ENCODE measurements around the gene PPP1R18. TPM values are rescaled to one million over a fixed set of nuclear protein-coding genes. Genes with fewer than 3 reads are reported as not detected.

PPP1R18 gene
- total RNA-seq, 1 donor from 2014 or later, result 71.0 TPM

DNA sequence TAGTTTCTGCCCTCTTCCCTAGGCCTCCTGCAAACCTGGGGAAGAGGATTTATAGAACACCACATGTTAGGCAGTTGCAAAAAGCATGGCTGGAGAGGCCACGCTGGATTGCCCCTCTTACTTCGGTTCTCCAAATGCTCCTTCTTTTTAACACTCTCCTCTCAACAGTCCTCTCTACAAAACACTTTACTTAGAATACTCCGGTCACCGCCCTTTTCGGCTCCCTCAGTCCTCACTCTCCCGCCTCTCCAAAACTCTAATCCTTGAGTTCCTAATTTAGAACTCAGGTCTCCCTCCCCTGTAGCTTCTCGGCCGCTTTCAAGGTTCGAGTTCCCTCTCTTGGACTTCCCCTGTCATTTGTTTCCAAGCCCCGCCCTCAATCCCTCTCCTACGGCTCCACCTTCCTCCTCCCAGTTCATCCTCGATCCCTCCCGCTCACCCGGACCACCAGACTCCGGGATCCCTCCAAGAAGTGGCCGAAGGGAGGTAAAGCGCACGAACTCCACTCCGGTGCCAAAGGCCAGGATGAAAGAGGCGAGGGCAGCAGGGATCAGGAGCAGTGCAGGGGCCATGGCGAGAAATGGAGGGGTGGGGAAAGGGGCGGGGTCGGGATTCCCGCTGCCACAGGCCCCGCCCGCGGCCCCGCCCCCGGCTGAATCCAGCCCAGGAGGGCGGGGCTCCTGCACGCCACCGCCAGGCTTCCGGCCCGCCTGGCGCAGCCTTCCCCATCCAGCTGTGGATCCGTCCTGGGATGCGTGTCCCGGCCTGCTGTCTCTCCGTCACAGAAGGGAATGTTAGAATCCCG lies 4.2 kb upstream of the PPP1R18 start, which contains the start of gene NRM:
Gene NRM (minus strand): TSS at position 582 of the 805 bp plus-strand sequence. CDS start 10 bp downstream, at position 572.
- peak within 1 kb of the TSS; percentile 96 for H3K27ac Mint-ChIP-seq (ENCODE audit: unreplicated experiment)
- H3K36me3 Mint-ChIP-seq (ENCODE audit: low read depth), result no peaks in the 10 kb centered on the region
- H3K9me3 Mint-ChIP-seq, result peaks cover 2% of the 10 kb centered on the region
- peak; percentile 75 for DNase-seq (ENCODE audit: low read depth, low spot score)
- peak within 1 kb of the TSS; percentile 96 for H3K4me3 Mint-ChIP-seq
- TF ChIP-seq, protein P1, sequence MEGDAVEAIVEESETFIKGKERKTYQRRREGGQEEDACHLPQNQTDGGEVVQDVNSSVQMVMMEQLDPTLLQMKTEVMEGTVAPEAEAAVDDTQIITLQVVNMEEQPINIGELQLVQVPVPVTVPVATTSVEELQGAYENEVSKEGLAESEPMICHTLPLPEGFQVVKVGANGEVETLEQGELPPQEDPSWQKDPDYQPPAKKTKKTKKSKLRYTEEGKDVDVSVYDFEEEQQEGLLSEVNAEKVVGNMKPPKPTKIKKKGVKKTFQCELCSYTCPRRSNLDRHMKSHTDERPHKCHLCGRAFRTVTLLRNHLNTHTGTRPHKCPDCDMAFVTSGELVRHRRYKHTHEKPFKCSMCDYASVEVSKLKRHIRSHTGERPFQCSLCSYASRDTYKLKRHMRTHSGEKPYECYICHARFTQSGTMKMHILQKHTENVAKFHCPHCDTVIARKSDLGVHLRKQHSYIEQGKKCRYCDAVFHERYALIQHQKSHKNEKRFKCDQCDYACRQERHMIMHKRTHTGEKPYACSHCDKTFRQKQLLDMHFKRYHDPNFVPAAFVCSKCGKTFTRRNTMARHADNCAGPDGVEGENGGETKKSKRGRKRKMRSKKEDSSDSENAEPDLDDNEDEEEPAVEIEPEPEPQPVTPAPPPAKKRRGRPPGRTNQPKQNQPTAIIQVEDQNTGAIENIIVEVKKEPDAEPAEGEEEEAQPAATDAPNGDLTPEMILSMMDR (conservative IDR thresholded peaks at IDR 0.05), result no peak
- H3K27me3 Mint-ChIP-seq (ENCODE audit: low read depth), result no peaks in the 10 kb centered on the region
- peaks cover 55% of the 10 kb centered on the region for H3K4me1 Mint-ChIP-seq

DNA sequence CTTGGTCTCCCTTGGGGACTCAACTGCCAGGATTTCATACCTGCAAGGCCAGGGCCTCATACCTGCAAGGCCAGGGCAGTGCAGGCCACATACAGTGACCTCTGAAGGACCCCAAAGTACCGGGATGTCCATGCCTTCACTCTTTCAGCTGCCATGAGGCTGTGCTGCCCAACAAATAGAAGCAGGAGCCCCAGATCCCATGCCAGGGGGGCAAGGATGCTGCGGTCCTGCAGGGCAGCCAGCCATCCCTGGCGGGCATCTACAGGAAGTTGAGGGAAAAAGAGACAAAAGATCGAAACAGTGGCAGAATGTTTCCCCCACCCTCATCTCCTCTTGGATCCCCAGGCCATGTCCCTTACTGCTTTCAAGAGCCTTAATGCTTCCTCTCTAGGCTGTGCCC lies 3.5 kb upstream of the PPP1R18 start:
- no peaks in the 10 kb centered on the region for H3K27me3 Mint-ChIP-seq (ENCODE audit: low read depth)
- no peak for DNase-seq (ENCODE audit: low read depth, low spot score)
- TF ChIP-seq, protein P1 (conservative IDR thresholded peaks at IDR 0.05), result no peak
- H3K27ac Mint-ChIP-seq (ENCODE audit: unreplicated experiment), result peak overlapping the region; percentile 96
- peak overlapping the region; percentile 96 for H3K4me3 Mint-ChIP-seq
- peaks cover 61% of the 10 kb centered on the region for H3K4me1 Mint-ChIP-seq
- H3K9me3 Mint-ChIP-seq, result peaks cover 1% of the 10 kb centered on the region
- H3K36me3 Mint-ChIP-seq (ENCODE audit: low read depth), result no peaks in the 10 kb centered on the region

DNA sequence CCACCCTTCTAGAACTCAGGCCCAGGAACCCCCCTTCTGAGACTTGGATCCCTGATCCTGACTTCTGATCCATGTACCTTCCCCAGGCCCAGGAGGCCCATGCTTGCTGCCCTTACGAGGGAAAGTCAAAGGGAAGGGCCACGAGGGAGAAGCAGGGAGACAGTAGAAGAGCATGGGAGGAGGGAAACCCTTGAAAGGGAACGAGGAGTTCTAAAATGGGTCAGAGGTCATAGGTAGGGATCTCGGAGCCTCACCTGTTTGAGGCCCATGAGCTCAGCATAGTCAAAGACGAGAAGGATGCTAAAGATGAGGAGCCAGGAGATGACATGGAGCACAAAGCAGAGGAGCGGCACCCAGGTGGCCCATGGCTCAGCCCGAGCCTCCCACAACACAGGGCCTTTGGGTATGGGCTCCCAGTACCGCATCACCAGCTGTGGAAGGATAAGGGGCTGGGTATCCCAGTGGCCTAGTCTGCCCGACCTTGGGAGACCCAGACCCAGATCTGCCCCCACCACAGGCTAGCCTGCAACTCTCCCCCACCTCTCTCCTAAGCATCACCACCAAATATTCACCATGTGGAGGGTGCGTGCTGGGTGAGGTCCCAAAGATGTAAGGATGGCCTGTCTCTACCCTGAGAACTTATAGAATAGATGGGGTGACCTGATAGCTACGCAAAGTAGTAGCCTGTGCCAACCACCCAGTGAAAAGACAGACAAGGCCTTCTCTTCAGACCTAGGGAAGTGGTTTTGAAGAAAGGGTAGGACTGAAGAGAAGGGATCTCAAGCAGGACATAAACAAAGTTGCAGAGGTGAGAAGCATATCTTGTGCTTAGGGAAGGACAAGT lies 2.8 kb upstream of the PPP1R18 start:
- peaks cover 65% of the 10 kb centered on the region for H3K4me1 Mint-ChIP-seq
- DNase-seq (ENCODE audit: low read depth, low spot score), result no peak
- TF ChIP-seq, protein P1 (conservative IDR thresholded peaks at IDR 0.05), result no peak
- no peaks in the 10 kb centered on the region for H3K27me3 Mint-ChIP-seq (ENCODE audit: low read depth)
- H3K27ac Mint-ChIP-seq (ENCODE audit: unreplicated experiment), result peak overlapping the region; percentile 60
- peak overlapping the region; percentile 96 for H3K4me3 Mint-ChIP-seq
- no peaks in the 10 kb centered on the region for H3K36me3 Mint-ChIP-seq (ENCODE audit: low read depth)
- no peaks in the 10 kb centered on the region for H3K9me3 Mint-ChIP-seq

DNA sequence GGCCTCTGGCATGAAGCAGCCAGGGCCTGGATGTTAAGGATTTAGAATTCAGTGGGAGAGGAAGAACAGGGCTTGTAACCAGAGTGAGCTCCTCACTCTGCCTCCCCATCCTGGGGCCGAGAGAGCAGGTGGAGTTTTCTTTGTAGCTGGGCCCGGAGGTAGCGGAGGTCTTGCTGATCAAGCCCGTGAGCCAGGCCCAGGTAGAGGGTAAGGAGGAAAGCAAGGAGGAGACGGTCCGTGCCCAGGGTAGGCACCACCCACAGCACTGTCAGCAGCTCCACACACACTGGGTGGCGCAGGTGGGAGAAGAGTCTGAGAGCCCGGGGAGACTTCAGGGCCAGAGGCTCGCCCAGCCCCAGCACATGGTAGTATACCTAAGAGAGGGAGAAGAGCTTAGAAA lies 2.1 kb upstream of the PPP1R18 start:
- Mint-ChIP-seq H3K9me3 (no peaks in the 10 kb centered on the region), H3K36me3 (ENCODE audit: low read depth) (no peaks in the 10 kb centered on the region), H3K4me3 (peak overlapping the region; percentile 96), H3K4me1 (peaks cover 72% of the 10 kb centered on the region), H3K27ac (ENCODE audit: unreplicated experiment) (no peak overlapping the region), H3K27me3 (ENCODE audit: low read depth) (no peaks in the 10 kb centered on the region)
- no peak for DNase-seq (ENCODE audit: low read depth, low spot score)
- TF ChIP-seq, protein P1 (conservative IDR thresholded peaks at IDR 0.05), result no peak

DNA sequence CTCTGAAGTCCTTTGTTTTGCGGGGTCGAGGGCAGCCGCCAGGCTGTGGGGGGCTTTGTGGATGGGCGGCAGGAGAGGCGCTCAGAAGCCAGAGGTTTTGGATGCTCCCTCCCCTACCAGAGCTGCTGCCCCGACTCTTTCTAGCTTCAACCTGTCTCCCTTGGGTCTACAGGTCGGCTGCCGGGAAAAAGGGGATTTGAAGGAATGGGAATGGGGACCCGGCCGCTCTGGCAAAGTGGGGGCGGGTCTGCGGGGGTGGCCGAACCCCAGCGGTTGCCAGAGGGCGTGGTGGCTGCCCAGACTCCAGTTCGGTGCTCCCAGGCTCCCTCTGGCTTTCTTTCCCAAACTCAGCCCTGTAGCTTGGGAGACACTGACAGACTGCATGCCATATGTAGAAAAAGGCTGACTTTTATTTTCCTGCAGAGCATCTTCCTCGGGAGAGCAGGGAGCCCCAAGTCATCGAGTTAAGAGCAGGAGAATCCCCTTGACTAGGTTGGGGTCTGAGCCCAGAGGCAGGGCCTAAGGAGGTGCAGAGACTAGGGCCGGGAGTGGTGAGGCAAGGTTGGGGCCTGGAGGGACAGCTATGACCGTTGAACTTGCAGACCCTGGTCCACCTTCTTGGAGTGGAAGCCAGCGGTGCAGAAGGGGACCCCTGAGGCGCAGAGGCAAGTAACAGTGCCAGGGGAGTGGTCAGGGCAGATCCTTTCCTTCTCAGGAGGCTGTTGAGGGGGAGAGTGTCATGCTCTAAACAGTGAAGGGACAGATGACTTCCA lies 1.4 kb upstream of the PPP1R18 start:
- no peak for DNase-seq (ENCODE audit: low read depth, low spot score)
- Mint-ChIP-seq H3K27ac (ENCODE audit: unreplicated experiment) (peak overlapping the region; percentile 97), H3K4me3 (peak overlapping the region; percentile 96), H3K27me3 (ENCODE audit: low read depth) (no peaks in the 10 kb centered on the region), H3K36me3 (ENCODE audit: low read depth) (no peaks in the 10 kb centered on the region), H3K4me1 (peaks cover 79% of the 10 kb centered on the region), H3K9me3 (no peaks in the 10 kb centered on the region)
- TF ChIP-seq, protein P1 (conservative IDR thresholded peaks at IDR 0.05), result no peak
